ENCODE measurements around the gene PRDM16. TPM values are rescaled to one million over a fixed set of nuclear protein-coding genes. Genes with fewer than 3 reads are reported as not detected.

Gene PRDM16
- total RNA-seq, 1 experiment from 2014 or later: 6.1 TPM

- Histone ChIP-seq H4K20me1 (ENCODE audit: insufficient read depth) (no peaks in the 10 kb centered on the region), H3K9me3 (ENCODE audit: control insufficient read depth in 1 of 2, insufficient read depth in 1 of 2, low read depth in 1 of 2, low read length in 2 of 2) (no peaks in the 10 kb centered on the region), H3K4me3 (replicated peaks in 1 of 2; ENCODE audit: low read depth in 1 of 2, low read length in 2 of 2) (no peak overlapping the region), H3K36me3 (ENCODE audit: control insufficient read depth in 1 of 2, insufficient read depth in 2 of 2, low read length in 2 of 2) (no peaks in the 10 kb centered on the region), H3K9ac (ENCODE audit: low read length) (no peak overlapping the region), H3K4me1 (ENCODE audit: control insufficient read depth in 1 of 2, insufficient read depth in 2 of 2, low read length in 2 of 2) (no peaks in the 10 kb centered on the region), H3K4me2 (ENCODE audit: low read length) (no peak overlapping the region), H3K9me2 (ENCODE audit: insufficient read depth) (no peaks in the 10 kb centered on the region), H3K79me2 (ENCODE audit: insufficient read depth, low read length) (no peaks in the 10 kb centered on the region), H3K27ac (ENCODE audit: low read depth, low read length) (no peak overlapping the region), H3K27me3 (ENCODE audit: insufficient read depth, low read length) (no peaks in the 10 kb centered on the region), H2AFZ (ENCODE audit: low read depth, low read length, poor library complexity, severe bottlenecking) (no peak overlapping the region)
- ChIA-PET CTCF (no interaction called here), POLR2A (no interaction called here), RAD21 (ENCODE audit: low non-redundant PET in 1 of 2, low total read pairs in 2 of 2, uncharacterized antibody in 2 of 2, unreplicated experiment in 2 of 2) (no interaction called here)
- no peak for ATAC-seq
- no peak for DNase-seq (ENCODE audit: low read depth, low spot score)
- TF ChIP-seq RAD21 (IDR thresholded peaks at IDR 0.05; ENCODE audit: low read depth) (no peak), JUND (IDR thresholded peaks at IDR 0.05) (no peak), SIN3A (IDR thresholded peaks at IDR 0.05; ENCODE audit: low read depth) (no peak), MAX (IDR thresholded peaks at IDR 0.05) (no peak), EGR1 (IDR thresholded peaks at IDR 0.05; ENCODE audit: low read depth) (no peak), YY1 (IDR thresholded peaks at IDR 0.05; ENCODE audit: extremely low read depth, insufficient replicate concordance, low read depth, low read length) (no peak), ZNF274 (IDR thresholded peaks at IDR 0.05; ENCODE audit: low read depth, low read length) (no peak), CTCF (IDR thresholded peaks at IDR 0.05 in 2 of 3, conservative IDR thresholded peaks at IDR 0.05 in 1 of 3; ENCODE audit: borderline replicate concordance in 1 of 3, insufficient read depth in 1 of 3, low read depth in 2 of 3, low read length in 2 of 3) (no peak), SP1 (IDR thresholded peaks at IDR 0.05; ENCODE audit: low read depth) (no peak), FOSL1 (IDR thresholded peaks at IDR 0.05; ENCODE audit: low read depth) (no peak), ELF1 (IDR thresholded peaks at IDR 0.05; ENCODE audit: borderline replicate concordance, low read depth) (no peak), EZH2 (IDR thresholded peaks at IDR 0.05) (no peak), CEBPB (IDR thresholded peaks at IDR 0.05; ENCODE audit: low read depth) (no peak), POLR2AphosphoS5 (IDR thresholded peaks at IDR 0.05; ENCODE audit: low read depth, low read length) (no peak), ZFX (IDR thresholded peaks at IDR 0.05) (no peak), TCF7L2 (IDR thresholded peaks at IDR 0.05; ENCODE audit: borderline replicate concordance, extremely low read depth, insufficient read depth, insufficient read length) (no peak)
- BruUV-seq (replicated peaks): no TSS peak
- intact Hi-C loops (cut with micrococcal nuclease): no loop called here
Observed at GRCh38 chr1:3277011-3277471, 208.0 kb downstream of the PRDM16 start.
